ENCODE data around the gene WDR59. TPM values are rescaled to one million over a fixed set of nuclear protein-coding genes. Genes with fewer than 3 reads are reported as not detected.

Gene WDR59
- total RNA-seq, 4 donors from 2014 or later: 29.2 to 61.4 (median 45.6) TPM

DNA sequence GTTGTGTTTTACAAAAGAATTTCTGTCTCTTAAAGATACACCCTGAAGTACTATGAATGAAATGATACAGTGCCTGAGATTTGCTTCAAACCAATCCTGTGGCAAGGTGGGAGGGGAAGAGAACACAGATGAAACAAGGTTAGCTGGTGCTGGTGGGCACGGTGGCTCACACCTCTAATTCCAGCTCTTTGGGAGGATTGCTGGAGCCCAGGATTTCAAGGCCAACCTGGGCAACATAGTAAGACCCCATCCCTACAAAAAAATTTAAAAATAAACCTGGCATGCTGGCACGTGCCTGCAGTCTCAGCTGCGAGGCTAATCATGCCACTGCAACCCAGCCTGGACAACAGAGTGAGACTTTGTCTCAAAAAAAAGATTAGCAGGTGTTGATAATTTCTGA lies 143.0 kb downstream of the WDR59 start:
- H3K4me3 ChIP-seq: no peak overlapping the region
- no peak for DNase-seq (ENCODE audit: low spot score in 2 of 2)
- H3K36me3 ChIP-seq: no peaks in the 10 kb centered on the region
- H3K27me3 ChIP-seq: no peaks in the 10 kb centered on the region
- TF ChIP-seq POLR2A (IDR thresholded peaks at IDR 0.05): no peak
- TF ChIP-seq, protein P1, sequence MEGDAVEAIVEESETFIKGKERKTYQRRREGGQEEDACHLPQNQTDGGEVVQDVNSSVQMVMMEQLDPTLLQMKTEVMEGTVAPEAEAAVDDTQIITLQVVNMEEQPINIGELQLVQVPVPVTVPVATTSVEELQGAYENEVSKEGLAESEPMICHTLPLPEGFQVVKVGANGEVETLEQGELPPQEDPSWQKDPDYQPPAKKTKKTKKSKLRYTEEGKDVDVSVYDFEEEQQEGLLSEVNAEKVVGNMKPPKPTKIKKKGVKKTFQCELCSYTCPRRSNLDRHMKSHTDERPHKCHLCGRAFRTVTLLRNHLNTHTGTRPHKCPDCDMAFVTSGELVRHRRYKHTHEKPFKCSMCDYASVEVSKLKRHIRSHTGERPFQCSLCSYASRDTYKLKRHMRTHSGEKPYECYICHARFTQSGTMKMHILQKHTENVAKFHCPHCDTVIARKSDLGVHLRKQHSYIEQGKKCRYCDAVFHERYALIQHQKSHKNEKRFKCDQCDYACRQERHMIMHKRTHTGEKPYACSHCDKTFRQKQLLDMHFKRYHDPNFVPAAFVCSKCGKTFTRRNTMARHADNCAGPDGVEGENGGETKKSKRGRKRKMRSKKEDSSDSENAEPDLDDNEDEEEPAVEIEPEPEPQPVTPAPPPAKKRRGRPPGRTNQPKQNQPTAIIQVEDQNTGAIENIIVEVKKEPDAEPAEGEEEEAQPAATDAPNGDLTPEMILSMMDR (IDR thresholded peaks at IDR 0.05): no peak
- WGBS, 2 donors: 60 to 63% methylated on average over 3 of the region's 3 CpGs
- no peaks in the 10 kb centered on the region for H3K4me1 ChIP-seq
- no peak overlapping the region for H3K27ac ChIP-seq
- no peaks in the 10 kb centered on the region for H3K9me3 ChIP-seq

DNA sequence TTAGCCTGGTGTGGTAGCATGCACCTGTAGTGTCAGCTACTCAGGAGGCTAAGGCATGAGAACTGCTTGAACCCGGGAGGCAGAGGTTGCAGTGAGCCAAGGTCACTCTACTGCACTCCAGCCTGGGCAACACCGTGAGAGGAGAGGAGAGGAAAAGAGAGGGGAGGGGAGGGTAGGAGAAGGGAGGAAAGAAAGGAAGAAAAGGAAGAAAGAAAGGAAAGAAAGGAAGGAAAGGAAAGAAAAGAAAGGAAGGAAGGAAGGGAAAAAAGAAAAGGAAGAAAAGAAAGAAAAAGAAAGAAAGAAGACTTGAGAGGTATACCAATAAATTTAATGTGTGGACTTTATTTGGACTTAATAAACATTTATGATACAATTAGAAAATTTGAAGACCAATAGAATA lies 143.5 kb downstream of the WDR59 start:
- H3K4me1 ChIP-seq: no peaks in the 10 kb centered on the region
- WGBS, 2 donors: 59 to 81% methylated on average over 2 of the region's 2 CpGs
- DNase-seq (ENCODE audit: low spot score in 2 of 2): no peak
- H3K27me3 ChIP-seq: no peaks in the 10 kb centered on the region
- no peak overlapping the region for H3K27ac ChIP-seq
- no peak overlapping the region for H3K4me3 ChIP-seq
- TF ChIP-seq EP300 (IDR thresholded peaks at IDR 0.05) (no peak), POLR2A (IDR thresholded peaks at IDR 0.05) (no peak)
- TF ChIP-seq, protein P1 (IDR thresholded peaks at IDR 0.05): no peak
- H3K9me3 ChIP-seq: no peaks in the 10 kb centered on the region
- H3K36me3 ChIP-seq: no peaks in the 10 kb centered on the region

DNA sequence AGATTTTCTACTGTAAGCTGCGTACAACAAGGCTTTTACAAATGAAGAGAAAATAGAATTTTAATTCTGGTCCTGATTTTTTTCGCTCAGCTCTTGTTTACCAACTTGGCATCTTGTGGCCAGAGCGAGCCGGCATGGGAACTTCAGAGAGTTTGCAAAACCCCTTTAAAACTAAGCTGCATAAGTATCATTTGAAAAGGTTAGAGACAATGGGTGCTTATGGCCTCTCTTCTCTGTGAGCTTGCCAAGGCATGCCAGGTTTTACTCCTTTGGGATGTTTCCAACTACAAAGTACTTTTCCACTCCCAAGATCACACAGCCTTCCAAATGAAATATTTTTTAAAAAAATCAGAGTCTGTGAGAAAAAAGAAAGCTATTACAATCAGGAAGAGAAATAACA lies 147.9 kb downstream of the WDR59 start:
- no peak overlapping the region for H3K4me3 ChIP-seq
- no peak overlapping the region for H3K27ac ChIP-seq
- H3K9me3 ChIP-seq: no peaks in the 10 kb centered on the region
- no peaks in the 10 kb centered on the region for H3K36me3 ChIP-seq
- TF ChIP-seq EP300 (IDR thresholded peaks at IDR 0.05) (no peak), POLR2A (IDR thresholded peaks at IDR 0.05) (no peak)
- H3K27me3 ChIP-seq: no peaks in the 10 kb centered on the region
- no peak for DNase-seq (ENCODE audit: low spot score in 2 of 2)
- WGBS, 2 donors: 61 to 67% methylated on average over 4 of the region's 4 CpGs
- H3K4me1 ChIP-seq: no peaks in the 10 kb centered on the region

DNA sequence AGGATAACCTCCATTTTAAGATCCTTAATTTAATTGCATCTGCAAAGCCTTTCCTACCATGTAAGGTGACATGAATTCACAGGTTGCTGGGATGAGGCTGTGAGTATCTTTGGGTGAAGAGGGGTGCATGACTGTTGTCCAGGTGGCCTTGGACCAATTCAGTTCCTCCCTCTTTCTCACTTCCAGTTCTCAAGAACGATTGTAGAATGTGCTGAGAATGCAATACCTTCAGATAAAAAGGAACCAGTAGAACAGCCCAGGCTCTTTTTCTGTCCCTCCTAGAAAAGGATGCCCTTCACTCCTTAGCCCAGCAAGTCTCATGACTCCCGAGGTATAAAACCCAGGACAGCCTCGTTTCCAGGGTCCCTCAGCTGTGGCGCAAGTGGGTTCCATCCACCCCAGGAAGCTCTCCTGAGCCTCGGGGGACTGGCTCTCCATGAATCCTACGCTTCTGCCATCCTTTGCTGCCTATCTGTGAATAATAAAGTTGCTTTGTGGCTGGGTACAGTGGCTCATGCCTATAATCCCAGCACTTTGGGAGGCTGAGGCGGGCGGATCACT lies 148.7 kb downstream of the WDR59 start:
- Histone ChIP-seq H3K27me3 (no peaks in the 10 kb centered on the region), H3K9me3 (no peaks in the 10 kb centered on the region), H3K27ac (no peak overlapping the region), H3K4me1 (no peaks in the 10 kb centered on the region), H3K4me3 (no peak overlapping the region), H3K36me3 (no peaks in the 10 kb centered on the region)
- no peak for DNase-seq (ENCODE audit: low spot score in 2 of 2)
- WGBS, 2 donors: 77 to 81% methylated on average over 8 of the region's 8 CpGs
- TF ChIP-seq, protein P1 (IDR thresholded peaks at IDR 0.05): no peak
- TF ChIP-seq EP300 (IDR thresholded peaks at IDR 0.05) (no peak), POLR2A (IDR thresholded peaks at IDR 0.05) (no peak)

DNA sequence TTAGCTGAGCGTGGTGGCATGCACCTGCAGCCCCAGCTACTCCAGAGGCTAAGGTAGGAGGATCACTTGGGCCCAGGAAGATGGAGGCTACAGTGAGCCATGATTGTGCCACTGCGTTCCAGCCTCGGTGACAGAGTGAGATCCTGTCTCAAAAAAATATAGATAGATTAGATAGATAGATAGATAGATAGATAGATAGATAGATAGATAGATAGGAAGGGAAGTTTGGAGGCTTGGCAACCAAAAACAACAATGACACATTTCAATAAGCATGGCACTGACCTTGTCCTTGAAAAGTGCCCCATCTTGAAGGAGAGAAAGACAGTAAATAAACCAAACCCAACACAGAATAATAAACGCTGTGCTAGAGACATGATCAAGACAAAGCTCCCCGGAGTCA lies 152.7 kb downstream of the WDR59 start:
- no peaks in the 10 kb centered on the region for H3K4me1 ChIP-seq
- no peaks in the 10 kb centered on the region for H3K27me3 ChIP-seq
- H3K4me3 ChIP-seq: no peak overlapping the region
- WGBS, 2 donors: 75 to 77% methylated on average over 5 of the region's 5 CpGs
- TF ChIP-seq, protein P1 (IDR thresholded peaks at IDR 0.05): no peak
- TF ChIP-seq POLR2A (IDR thresholded peaks at IDR 0.05): no peak
- TF ChIP-seq EP300 (IDR thresholded peaks at IDR 0.05): no peak
- H3K27ac ChIP-seq: no peak overlapping the region
- DNase-seq (ENCODE audit: low spot score in 2 of 2): no peak
- no peaks in the 10 kb centered on the region for H3K36me3 ChIP-seq
- H3K9me3 ChIP-seq: peaks cover 0 to 29% (median 2%) of the 10 kb centered on the region in 4 donors

DNA sequence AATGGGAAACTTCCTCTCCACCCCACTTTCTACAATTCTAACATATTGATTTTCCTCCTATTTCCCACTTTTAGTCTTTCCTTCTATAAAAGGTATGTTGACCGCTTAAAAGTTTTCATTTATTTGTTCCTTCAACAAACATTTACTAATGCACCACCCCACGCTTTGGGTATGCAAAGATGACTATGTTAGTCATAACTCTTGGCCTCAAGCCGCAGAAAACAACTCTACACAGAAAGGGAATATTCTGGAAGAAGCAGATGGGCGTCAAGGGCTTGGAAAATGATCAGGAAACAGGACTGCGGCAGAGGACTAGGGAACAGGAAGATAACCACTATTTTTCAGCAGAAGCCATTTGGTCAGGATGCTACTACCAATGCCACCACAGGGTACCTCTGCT lies 153.5 kb downstream of the WDR59 start:
- Histone ChIP-seq H3K27ac (no peak overlapping the region), H3K27me3 (no peaks in the 10 kb centered on the region), H3K4me3 (no peak overlapping the region)

More for the DNA sequence above, 153.5 kb downstream of the WDR59 start:
- 83 to 85% methylated on average over 5 of the region's 5 CpGs for WGBS, 2 donors
- no peak for DNase-seq (ENCODE audit: low spot score in 2 of 2)
- TF ChIP-seq, protein P1 (IDR thresholded peaks at IDR 0.05): no peak
- H3K9me3 ChIP-seq: peaks cover 0 to 29% (median 2%) of the 10 kb centered on the region in 4 donors
- H3K4me1 ChIP-seq: no peaks in the 10 kb centered on the region
- H3K36me3 ChIP-seq: no peaks in the 10 kb centered on the region

Measured in tibial nerve (tissue), 4 donors.